ENCODE results near the gene SORBS1.

Gene SORBS1

GRCh38 chr10:95560278-95561176, 644 bp downstream of the SORBS1 start:
- peak in 1 of 2 donors; percentile 33 for DNase-seq
- TF ChIP-seq CTCF (IDR thresholded peaks at IDR 0.05), result peak in 1 of 2 experiments; percentile 8
- no peaks in the 10 kb centered on the region for H3K9me3 ChIP-seq
- intact Hi-C loops (cut with DNase I; ENCODE audit: low total_unique reads), result loop anchor here (5.0 kb wide), 1 partner anchor 183 kb away; no protein-coding TSS in a partner anchor
- peak overlapping the region; percentile 68 to 85 for H3K4me3 ChIP-seq
- H3K36me3 ChIP-seq, result peaks cover 0 to 6% (median 6%) of the 10 kb centered on the region in 3 donors
- no peaks in the 10 kb centered on the region for H3K27me3 ChIP-seq
- H3K4me1 ChIP-seq, result peaks cover 0 to 30% (median 11%) of the 10 kb centered on the region in 4 donors
- peak overlapping the region; percentile 80 to 89 for H3K27ac ChIP-seq

GRCh38 chr10:95559896-95560277, 1.3 kb downstream of the SORBS1 start:
- H3K9me3 ChIP-seq, result no peaks in the 10 kb centered on the region
- H3K36me3 ChIP-seq, result peaks cover 0 to 13% (median 6%) of the 10 kb centered on the region in 3 donors
- H3K4me1 ChIP-seq, result peaks cover 0 to 37% (median 15%) of the 10 kb centered on the region in 4 donors
- no peak for TF ChIP-seq CTCF (IDR thresholded peaks at IDR 0.05)
- intact Hi-C loops (cut with DNase I; ENCODE audit: low total_unique reads), result loop anchor here (5.0 kb wide), 1 partner anchor 183 kb away; no protein-coding TSS in a partner anchor
- no peaks in the 10 kb centered on the region for H3K27me3 ChIP-seq
- no peak for DNase-seq
- peak overlapping the region; percentile 80 to 89 for H3K27ac ChIP-seq
- peak overlapping the region; percentile 68 to 85 for H3K4me3 ChIP-seq

- intact Hi-C loops (cut with DNase I; ENCODE audit: low total_unique reads), result no loop called here
These were observed 1.7 kb downstream of the SORBS1 start for GRCh38 chr10:95559471-95559870.

GRCh38 chr10:95558593-95559320, 2.4 kb downstream of the SORBS1 start:
- TF ChIP-seq CTCF (IDR thresholded peaks at IDR 0.05), result no peak
- peak overlapping the region; percentile 80 to 89 for H3K27ac ChIP-seq
- peaks cover 0 to 46% (median 17%) of the 10 kb centered on the region in 4 donors for H3K4me1 ChIP-seq
- H3K27me3 ChIP-seq, result no peaks in the 10 kb centered on the region
- intact Hi-C loops (cut with DNase I; ENCODE audit: low total_unique reads), result no loop called here
- no peaks in the 10 kb centered on the region for H3K9me3 ChIP-seq
- peak overlapping the region; percentile 68 to 85 for H3K4me3 ChIP-seq
- H3K36me3 ChIP-seq, result peaks cover 0 to 14% (median 6%) of the 10 kb centered on the region in 3 donors
- DNase-seq, result no peak

More at GRCh38 chr10:95559471-95559870, 1.7 kb downstream of the SORBS1 start:
- Histone ChIP-seq H3K4me3 (peak overlapping the region; percentile 68 to 85), H3K27me3 (no peaks in the 10 kb centered on the region), H3K4me1 (peaks cover 0 to 40% (median 15%) of the 10 kb centered on the region in 4 donors), H3K36me3 (peaks cover 0 to 14% (median 6%) of the 10 kb centered on the region in 3 donors), H3K27ac (peak overlapping the region; percentile 80 to 89), H3K9me3 (no peaks in the 10 kb centered on the region)
- peak; percentile 54 to 81 for DNase-seq
- TF ChIP-seq CTCF (IDR thresholded peaks at IDR 0.05), result no peak

- peaks cover 0 to 20% (median 13%) of the 10 kb centered on the region in 3 donors for H3K36me3 ChIP-seq
- H3K4me3 ChIP-seq, result peak overlapping the region; percentile 68 to 85
- H3K4me1 ChIP-seq, result peaks cover 0 to 58% (median 16%) of the 10 kb centered on the region in 4 donors
- no peak for TF ChIP-seq CTCF (IDR thresholded peaks at IDR 0.05)
- no peaks in the 10 kb centered on the region for H3K27me3 ChIP-seq
- peaks cover 0 to 5% (median 0%) of the 10 kb centered on the region in 3 donors for H3K9me3 ChIP-seq
- no peak for DNase-seq
- H3K27ac ChIP-seq, result peak overlapping the region; percentile 80 to 89
- intact Hi-C loops (cut with DNase I; ENCODE audit: low total_unique reads), result no loop called here
These were observed 4.0 kb downstream of the SORBS1 start for GRCh38 chr10:95556994-95557767.
